ENCODE measurements around the gene DYNC2LI1.

DYNC2LI1 gene

DNA sequence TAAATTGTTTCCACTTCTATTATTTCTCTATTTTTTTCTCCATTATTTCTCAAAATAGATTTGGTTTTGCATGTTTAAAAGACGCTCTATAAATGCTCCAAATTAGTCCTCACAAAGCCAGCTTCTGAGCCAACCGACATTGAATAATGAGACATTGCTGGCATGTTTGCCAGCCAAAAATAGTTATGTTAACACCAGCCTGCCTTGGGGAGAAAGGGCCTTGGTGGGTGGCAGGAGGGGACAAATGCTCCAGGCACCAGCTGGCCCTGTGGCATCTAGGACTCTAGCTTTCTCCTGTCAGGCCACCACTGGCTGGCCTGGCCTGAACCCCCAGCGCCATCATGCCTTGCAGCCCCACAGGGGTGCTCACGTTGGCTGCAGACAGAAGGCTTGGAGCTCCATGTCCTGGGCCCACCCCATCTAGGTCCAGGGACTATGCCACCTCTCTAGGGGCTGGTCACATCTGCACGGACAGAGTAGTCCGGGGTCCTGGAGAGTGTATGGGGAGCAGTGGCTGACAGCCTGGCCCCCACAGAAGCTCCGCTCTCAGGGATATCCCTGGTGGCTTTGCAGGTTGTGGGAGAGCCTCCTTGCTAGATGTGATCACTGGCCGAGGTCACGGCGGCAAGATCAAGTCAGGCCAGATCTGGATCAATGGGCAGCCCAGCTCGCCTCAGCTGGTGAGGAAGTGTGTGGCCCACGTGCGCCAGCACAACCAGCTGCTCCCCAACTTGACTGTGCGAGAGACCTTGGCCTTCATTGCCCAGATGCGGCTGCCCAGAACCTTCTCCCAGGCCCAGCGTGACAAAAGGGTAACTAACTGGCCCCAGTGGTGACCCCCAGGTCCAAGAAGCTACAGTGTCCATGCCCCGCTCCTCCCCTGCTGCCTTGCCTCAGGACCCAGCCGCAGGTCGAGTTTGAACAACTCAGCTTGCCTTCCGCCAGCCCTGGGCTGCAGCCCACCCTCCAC is 77.5 kb downstream of the DYNC2LI1 start:
- DNase-seq = no peak

DNA sequence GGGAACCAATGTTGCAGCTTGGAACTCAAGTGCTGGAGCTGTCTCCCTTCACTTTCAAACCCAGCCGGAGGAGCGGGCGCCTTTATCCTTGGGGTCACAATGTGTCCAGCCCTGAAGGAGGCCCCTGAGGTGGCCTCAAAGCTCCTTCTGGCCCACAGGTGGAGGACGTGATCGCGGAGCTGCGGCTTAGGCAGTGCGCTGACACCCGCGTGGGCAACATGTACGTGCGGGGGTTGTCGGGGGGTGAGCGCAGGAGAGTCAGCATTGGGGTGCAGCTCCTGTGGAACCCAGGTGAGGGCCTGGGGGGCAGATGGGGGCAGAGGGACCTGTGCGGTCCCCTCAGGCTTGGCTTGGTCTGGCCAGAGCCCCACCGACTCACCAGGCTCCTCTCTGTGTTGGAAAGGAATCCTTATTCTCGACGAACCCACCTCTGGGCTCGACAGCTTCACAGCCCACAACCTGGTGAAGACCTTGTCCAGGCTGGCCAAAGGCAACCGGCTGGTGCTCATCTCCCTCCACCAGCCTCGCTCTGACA is 78.4 kb downstream of the DYNC2LI1 start:
- DNase-seq = no peak

DNA sequence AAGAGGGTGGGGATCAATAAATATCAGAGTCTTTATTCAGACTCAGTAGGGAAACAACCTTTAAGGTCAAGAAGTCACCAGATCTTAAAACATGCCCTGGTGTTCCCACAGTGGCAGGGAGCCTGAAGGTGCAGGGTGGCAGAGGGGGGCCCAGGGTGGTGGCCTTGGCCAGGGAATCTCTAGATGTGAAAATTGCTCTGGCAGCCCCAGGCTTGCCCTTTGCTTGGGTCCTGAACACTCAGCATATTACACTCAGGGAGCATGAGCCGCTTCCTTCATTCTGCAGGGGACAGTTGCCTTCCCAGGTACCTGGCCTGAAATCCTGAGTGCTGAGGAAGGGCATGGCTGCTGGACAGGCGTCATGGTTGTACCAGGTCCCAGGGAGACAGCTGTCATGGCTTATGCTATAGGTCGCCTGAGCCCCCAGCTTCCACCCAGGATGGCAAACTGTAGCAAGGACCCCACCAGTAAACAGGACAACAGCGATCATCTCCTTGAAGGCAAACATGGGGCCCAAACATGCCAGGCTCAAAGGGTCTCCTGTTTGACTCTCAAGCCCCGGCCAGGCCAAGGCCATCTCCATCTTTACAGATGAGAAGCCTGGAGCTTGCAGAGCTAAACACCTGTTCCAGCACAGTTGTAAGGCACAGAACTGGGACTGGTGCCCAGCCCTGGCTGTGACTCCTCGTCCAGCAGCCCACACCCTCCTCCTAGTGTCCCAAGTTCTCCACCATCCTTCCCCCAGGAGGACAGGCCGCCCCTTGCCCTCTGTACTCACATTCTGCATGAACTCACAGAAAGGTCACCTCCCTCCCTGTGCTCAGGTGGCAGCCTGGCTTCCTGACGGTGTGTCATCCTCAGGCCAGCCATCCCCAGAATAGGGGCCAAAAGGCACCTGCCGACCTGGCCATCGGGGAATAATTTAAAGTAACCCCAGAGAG is 79.6 kb downstream of the DYNC2LI1 start:
- no peak for DNase-seq

DNA sequence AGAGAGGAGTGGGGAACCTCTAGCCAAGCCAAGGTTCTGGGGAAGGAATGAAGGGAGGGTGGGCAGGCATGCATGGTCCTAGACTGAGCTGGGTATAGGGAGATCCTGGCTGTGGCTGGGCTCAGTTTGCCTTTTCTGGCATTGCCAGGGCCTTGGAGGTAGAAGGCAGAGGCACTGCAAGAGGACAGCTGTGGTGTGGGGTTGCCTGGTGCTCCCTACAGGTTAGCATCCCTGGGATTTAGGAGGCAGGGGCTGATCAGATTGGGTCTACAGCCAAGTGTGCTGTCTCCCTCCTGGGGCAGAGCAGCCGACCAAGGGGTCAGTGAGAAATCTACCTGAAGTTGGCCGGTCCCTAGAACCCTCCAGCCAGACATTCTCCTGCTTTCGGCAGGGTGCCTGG is 80.8 kb downstream of the DYNC2LI1 start:
- no peak for DNase-seq

DNA sequence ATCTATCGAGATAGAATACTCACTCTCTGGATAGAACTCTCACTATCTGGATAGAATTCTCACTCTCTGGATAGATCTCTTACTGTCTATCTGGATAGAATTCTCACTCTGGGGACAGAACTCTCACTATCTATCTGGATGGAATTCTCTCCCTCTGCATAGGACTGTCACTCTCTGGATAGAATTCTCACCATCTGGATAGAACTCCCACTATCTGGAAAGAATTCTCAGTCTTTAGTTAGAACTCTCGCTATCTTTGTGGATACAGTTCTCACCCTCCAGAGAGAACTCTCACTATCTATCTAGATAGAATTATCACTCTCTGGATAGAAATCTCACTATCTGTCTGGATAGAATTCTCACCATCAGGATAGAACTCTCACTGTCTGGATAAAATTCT is 81.5 kb downstream of the DYNC2LI1 start:
- DNase-seq = no peak
